Pancreas (tissue), 10 donors: ENCODE results near the gene TRPM8. TPM values are rescaled to one million over a fixed set of nuclear protein-coding genes. Genes with fewer than 3 reads are reported as not detected.
A peak's percentile ranks its signal among the peaks of the same experiment; 100 is the strongest.
"Not testable (repeated sequence)": the region's sequence is repeated elsewhere in the genome, so short reads cannot be mapped to it uniquely, and the experiment has no call there.

Experiments used
- ATAC-seq, 4 donors: fragments of 200-7000 bp; cut with Tn5 transposase; one replicate each; pipeline versions ENCODE4 v1.8.0 to v1.9.1; 2020; ENCODE audit warnings: mild to moderate bottlenecking in 4 of 4, moderate library complexity in 4 of 4
- DNase-seq, 6 donors: peaks; one replicate each; pipeline ENCODE4 v3.0.0-alpha.2; 2020
- FAIRE-seq: peaks from 2 replicates; lab custom pipeline; 2012; peaks lifted over from hg19 to GRCh38; lab: Jason Lieb, UNC
- H3K27ac ChIP-seq, 4 donors: fragments of 200-600 bp; sonication (generic); 1 replicate in 3 of 4; 2 replicates in 1 of 4; pipeline versions ENCODE4 v1.5.0 to v1.8.0; 2020
- H3K27me3 ChIP-seq, 4 donors: fragments of 200-600 bp; one replicate each; pipeline ENCODE4 v1.8.0; 2021
- H3K36me3 ChIP-seq, 3 donors: fragments of 200-600 bp; sonication (generic) in 1 of 3; one replicate each; pipeline versions ENCODE4 v1.5.0 to v1.8.0; 2020 to 2021
- H3K4me1 ChIP-seq, 3 donors: fragments of 200-600 bp; one replicate each; pipeline ENCODE4 v1.8.0; 2021
- H3K4me3 ChIP-seq, 4 donors: fragments of 200-600 bp; sonication (generic) in 2 of 4; one replicate each; pipeline versions ENCODE4 v1.5.0 to v1.8.0; 2020 to 2021
- H3K9me3 ChIP-seq, 4 donors: fragments of 200-600 bp; one replicate each; pipeline ENCODE4 v1.8.0; 2021
- WGBS, 2 donors: extraction: QIAGEN DNeasy Blood & Tissue Kit; methylation state at CpG; one replicate each; pipeline ENCODE4 v1.1.7; 2013; 5-methylcytosine and 5-hydroxymethylcytosine counted together
- intact Hi-C, 3 donors: fragments of 100-400 bp; cut with DNase I; formaldehyde crosslinking; loops; one replicate each; pipeline versions ENCODE4 v1.11.1 to v1.14.2; 2022
- polyA plus RNA-seq, 2 donors: library from polyadenylated mRNA; stranded (reverse); fragments of 200-250 nt; gene quantifications; one replicate each; pipeline ENCODE4 v1.2.3, GENCODE V29; 2013
- total RNA-seq, 6 donors: library from RNA; stranded (reverse); fragmentation: NEBNext Ultra II Directional in 4 of 6; extraction: Animal tissue kit (Norgen Biotek cat#: 25700) in 4 of 6; gene quantifications; one replicate each; pipeline versions ENCODE4 v1.2.1 to v1.2.4, GENCODE V29; 2021 to 2023
- TF ChIP-seq, protein P1 (sequence below), 4 donors: fragments of 200-600 bp; sonication (generic) in 3 of 4; IDR thresholded peaks; one replicate each; pipeline versions ENCODE4 v1.5.0 to v1.8.0; 2021; ENCODE audit warnings: antibody characterized with exemption in 4 of 4
- donor health status: healthy with polysubstance abuse.
- donor health status: DM: no; HTN: no; CAD: no; lungs with moderate emphysema.
- donor health status: DM: no; HTN: no; CAD: no.
- donor health status: control.
- donor health status: control.
- donor health status: Bipolar disorder and iron deficiency.
- donor health status: DM: yes; HTN: yes; CAD: no.
- donor health status: DM: no; HTN: no; CAD: no.
- donor health status: DM: no; HTN: no; CAD: no.
- donor health status: DM: yes; HTN: yes; CAD: no.

Gene TRPM8
- total and polyA plus RNA-seq, 8 donors = 0.08 to 1.00 (median 0.23) TPM; not detected in 1

DNA sequence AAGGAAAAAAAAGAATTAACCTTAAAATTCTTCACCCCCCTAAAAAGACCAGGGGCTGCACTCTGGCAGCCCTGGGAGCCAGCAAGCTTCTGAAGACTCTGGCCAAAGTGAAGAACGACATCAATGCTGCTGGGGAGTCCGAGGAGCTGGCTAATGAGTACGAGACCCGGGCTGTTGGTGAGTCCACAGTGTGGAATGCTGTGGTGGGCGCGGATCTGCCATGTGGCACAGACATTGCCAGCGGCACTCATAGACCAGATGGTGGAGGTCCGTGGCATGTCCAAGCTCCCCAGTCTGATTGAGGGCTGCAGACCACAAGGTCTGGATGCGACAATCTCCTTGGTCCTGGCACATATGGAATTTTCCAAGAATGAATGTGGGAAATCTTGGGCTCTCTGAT lies 47.4 kb downstream of the TRPM8 start:
- 89 to 99% methylated on average over 9 of the region's 9 CpGs for WGBS, 2 donors
- no peaks in the 10 kb centered on the region for H3K4me1 ChIP-seq
- no peak overlapping the region for H3K27ac ChIP-seq
- ATAC-seq (no peak), FAIRE-seq (no peak), DNase-seq (no peak)
- TF ChIP-seq, protein P1, sequence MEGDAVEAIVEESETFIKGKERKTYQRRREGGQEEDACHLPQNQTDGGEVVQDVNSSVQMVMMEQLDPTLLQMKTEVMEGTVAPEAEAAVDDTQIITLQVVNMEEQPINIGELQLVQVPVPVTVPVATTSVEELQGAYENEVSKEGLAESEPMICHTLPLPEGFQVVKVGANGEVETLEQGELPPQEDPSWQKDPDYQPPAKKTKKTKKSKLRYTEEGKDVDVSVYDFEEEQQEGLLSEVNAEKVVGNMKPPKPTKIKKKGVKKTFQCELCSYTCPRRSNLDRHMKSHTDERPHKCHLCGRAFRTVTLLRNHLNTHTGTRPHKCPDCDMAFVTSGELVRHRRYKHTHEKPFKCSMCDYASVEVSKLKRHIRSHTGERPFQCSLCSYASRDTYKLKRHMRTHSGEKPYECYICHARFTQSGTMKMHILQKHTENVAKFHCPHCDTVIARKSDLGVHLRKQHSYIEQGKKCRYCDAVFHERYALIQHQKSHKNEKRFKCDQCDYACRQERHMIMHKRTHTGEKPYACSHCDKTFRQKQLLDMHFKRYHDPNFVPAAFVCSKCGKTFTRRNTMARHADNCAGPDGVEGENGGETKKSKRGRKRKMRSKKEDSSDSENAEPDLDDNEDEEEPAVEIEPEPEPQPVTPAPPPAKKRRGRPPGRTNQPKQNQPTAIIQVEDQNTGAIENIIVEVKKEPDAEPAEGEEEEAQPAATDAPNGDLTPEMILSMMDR (IDR thresholded peaks at IDR 0.05) = no peak
- H3K9me3 ChIP-seq = no peaks in the 10 kb centered on the region
- no peaks in the 10 kb centered on the region for H3K36me3 ChIP-seq
- intact Hi-C loops = no loop called here
- H3K4me3 ChIP-seq = no peak overlapping the region
- no peaks in the 10 kb centered on the region for H3K27me3 ChIP-seq

DNA sequence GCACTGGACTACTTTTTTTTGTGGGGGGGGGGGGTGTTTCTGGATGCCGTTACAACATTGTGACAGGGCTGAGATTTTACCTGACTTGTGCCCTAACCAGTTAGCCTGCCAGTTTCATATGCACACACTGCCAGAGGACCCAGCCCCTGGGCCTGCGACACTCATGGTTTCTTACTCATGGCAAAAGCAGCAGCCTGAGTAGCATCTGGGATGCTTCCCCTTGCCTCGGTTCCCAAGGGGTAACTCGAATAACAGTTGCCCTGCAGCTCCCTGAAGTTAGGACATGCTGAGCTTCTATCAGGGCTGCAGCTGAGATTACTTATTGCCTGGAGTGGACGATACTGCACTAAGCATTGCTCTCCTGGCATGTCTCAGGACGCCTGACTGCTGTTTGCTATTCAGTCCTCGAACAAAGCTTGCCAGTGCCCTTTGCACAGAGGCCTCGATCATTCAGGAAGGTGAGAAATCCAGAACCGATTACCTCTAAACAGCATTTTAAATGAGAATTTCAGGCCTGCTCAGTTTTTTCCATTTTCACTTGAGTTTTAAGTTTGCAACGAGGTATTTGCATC lies 47.9 kb downstream of the TRPM8 start:
- DNase-seq (no peak), FAIRE-seq (no peak), ATAC-seq (no peak)
- TF ChIP-seq, protein P1 (IDR thresholded peaks at IDR 0.05) = no peak
- H3K4me1 ChIP-seq = no peaks in the 10 kb centered on the region
- WGBS, 2 donors = 69 to 75% methylated on average over 10 of the region's 10 CpGs
- no peaks in the 10 kb centered on the region for H3K36me3 ChIP-seq
- no peak overlapping the region for H3K4me3 ChIP-seq
- no peaks in the 10 kb centered on the region for H3K9me3 ChIP-seq
- no peaks in the 10 kb centered on the region for H3K27me3 ChIP-seq
- no peak overlapping the region for H3K27ac ChIP-seq
- intact Hi-C loops = no loop called here

DNA sequence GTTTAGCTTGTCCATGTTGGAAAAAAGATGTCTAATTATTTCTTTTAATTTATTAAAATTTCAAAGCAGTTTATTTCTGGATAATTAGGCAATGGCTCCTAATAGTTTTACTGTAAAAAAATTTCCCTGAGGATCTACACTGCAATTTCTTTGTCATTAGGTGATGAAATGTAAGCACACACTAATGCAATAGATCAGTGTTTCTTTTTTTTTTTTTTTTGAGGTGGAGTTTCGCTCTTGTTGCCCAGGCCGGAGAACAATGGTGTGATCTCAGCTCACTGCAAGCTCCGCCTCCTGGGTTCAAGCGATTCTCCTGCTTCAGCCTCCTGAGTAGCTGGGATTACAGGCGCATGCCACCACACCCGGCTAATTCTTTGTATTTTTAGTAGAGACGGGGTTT lies 48.5 kb downstream of the TRPM8 start:
- H3K4me3 ChIP-seq, ATAC-seq, intact Hi-C loops, FAIRE-seq, H3K27me3 ChIP-seq, H3K9me3 ChIP-seq, H3K36me3 ChIP-seq, H3K27ac ChIP-seq, DNase-seq, H3K4me1 ChIP-seq: not testable (repeated sequence)
- WGBS, 2 donors = 87 to 89% methylated on average over 7 of the region's 7 CpGs

DNA sequence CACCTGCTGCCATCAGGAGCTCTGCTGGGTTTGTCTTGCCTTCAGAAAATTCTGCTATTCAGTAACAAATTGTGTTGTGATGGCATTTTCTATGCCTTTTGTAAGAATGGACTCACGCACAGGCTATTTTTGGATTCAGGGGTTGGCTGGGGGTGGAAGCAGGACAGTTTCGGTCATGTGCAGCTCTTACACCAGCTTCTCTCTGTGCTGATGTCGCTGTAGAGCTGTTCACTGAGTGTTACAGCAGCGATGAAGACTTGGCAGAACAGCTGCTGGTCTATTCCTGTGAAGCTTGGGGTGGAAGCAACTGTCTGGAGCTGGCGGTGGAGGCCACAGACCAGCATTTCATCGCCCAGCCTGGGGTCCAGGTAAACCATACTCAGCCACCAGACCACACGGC lies 49.2 kb downstream of the TRPM8 start:
- no peak for DNase-seq
- Histone ChIP-seq H3K27ac (no peak overlapping the region), H3K4me1 (no peaks in the 10 kb centered on the region), H3K9me3 (no peaks in the 10 kb centered on the region), H3K4me3 (no peak overlapping the region), H3K27me3 (no peaks in the 10 kb centered on the region), H3K36me3 (no peaks in the 10 kb centered on the region)
- no peak for FAIRE-seq
- intact Hi-C loops = no loop called here
- ATAC-seq = peak in 1 of 4 donors; percentile 23
- WGBS, 2 donors = 82 to 86% methylated on average over 7 of the region's 7 CpGs
- TF ChIP-seq, protein P1 (IDR thresholded peaks at IDR 0.05) = no peak

DNA sequence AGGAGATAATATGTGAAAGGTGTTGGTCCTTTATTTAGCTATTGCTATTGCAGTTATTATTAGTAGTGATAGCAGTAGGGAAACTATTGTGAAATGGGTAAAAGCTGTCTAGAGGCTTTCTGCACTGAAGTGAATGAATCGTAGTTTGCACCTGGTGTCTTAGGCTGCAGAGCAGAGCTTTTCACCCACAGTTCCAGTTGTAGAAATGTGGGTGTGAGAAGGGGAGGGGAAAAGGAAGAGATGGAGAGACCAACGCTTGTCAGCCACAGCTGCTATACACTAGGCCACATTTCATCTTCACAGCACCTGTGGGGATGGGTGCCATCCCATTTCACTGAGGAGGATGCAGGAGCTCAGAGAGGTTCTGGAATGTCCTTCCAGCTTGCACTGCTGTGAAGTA lies 50.0 kb downstream of the TRPM8 start:
- FAIRE-seq = no peak
- no peak for DNase-seq
- H3K9me3 ChIP-seq = no peaks in the 10 kb centered on the region
- intact Hi-C loops = no loop called here
- no peak for ATAC-seq
- no peaks in the 10 kb centered on the region for H3K27me3 ChIP-seq
- no peak overlapping the region for H3K27ac ChIP-seq
- WGBS, 2 donors = 79 to 85% methylated on average over 2 of the region's 2 CpGs
- H3K4me3 ChIP-seq = no peak overlapping the region
- H3K36me3 ChIP-seq = no peaks in the 10 kb centered on the region
- TF ChIP-seq, protein P1 (IDR thresholded peaks at IDR 0.05) = no peak
- H3K4me1 ChIP-seq = no peaks in the 10 kb centered on the region
